D721Med (cell line): ENCODE results near the gene TGFBR3L.

Experiments
- DNase-seq: peaks from one replicate; pipeline ENCODE4 v3.0.0; 2011; ENCODE audit warnings: low spot score; ENCODE audit not compliant: insufficient read length
- FAIRE-seq: peaks from 2 replicates; lab custom pipeline; 2011; peaks lifted over from hg19 to GRCh38; lab: Jason Lieb, UNC
- TF ChIP-seq, protein P1 (sequence below): IDR thresholded peaks from 2 replicates; pipeline ENCODE4 v1.5.1; 2012; ENCODE audit warnings: mild to moderate bottlenecking, control low read depth; ENCODE audit not compliant: insufficient read depth; ENCODE audit errors: missing control alignments

Gene TGFBR3L

GRCh38 chr19:7932276-7932929, 17.8 kb downstream of the TGFBR3L start:
- TF ChIP-seq, protein P1, sequence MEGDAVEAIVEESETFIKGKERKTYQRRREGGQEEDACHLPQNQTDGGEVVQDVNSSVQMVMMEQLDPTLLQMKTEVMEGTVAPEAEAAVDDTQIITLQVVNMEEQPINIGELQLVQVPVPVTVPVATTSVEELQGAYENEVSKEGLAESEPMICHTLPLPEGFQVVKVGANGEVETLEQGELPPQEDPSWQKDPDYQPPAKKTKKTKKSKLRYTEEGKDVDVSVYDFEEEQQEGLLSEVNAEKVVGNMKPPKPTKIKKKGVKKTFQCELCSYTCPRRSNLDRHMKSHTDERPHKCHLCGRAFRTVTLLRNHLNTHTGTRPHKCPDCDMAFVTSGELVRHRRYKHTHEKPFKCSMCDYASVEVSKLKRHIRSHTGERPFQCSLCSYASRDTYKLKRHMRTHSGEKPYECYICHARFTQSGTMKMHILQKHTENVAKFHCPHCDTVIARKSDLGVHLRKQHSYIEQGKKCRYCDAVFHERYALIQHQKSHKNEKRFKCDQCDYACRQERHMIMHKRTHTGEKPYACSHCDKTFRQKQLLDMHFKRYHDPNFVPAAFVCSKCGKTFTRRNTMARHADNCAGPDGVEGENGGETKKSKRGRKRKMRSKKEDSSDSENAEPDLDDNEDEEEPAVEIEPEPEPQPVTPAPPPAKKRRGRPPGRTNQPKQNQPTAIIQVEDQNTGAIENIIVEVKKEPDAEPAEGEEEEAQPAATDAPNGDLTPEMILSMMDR = no peak
- DNase-seq (no peak), FAIRE-seq (no peak)

DNA sequence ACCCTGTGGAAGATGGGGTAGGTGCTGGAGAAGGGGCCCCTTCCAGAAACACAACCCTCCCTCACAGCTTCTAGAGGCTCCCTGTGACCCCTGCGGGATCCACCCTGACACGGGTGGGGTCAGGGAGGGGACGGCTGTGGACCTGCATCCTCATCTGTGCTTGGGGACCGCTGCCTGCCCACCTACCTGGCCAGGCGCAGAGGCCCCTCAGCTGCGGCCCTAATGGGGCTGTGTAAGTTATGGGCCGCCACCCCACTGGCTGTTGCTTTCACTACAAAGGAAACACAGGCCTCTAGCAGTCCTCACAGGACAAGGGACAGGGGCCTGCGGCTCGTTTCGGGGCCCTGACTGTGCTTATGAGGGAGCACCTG, 18.3 kb downstream of the TGFBR3L start:
- TF ChIP-seq, protein P1 = no peak
- FAIRE-seq = no peak
- DNase-seq = no peak

- DNase-seq = no peak
- TF ChIP-seq, protein P1 = peak; percentile 13
- FAIRE-seq = no peak
Measured at GRCh38 chr19:7933411-7933810, 18.8 kb downstream of the TGFBR3L start.

GRCh38 chr19:7933828-7934725, 19.4 kb downstream of the TGFBR3L start:
- no peak for FAIRE-seq
- TF ChIP-seq, protein P1 = no peak
- no peak for DNase-seq

DNA sequence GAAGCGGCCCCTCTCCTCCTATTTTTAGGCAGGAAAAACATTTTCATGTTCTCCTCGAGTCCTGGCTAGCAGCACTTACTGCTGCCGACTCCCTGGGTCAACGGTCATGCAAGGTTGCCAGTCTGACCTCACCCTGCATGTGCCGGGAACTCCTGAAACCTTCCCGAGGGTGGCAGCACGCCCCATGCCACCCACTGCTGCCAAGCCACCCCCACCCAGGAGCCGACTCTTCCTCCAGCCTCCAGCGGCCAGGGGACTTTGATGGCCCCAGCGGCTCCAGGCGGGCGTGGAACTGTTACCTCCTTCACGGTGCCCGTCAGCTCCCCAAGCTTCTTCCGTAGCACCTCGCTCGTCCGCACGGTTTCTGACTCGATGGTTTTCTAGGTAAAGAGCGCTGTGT, 20.1 kb downstream of the TGFBR3L start:
- DNase-seq = no peak

DNA sequence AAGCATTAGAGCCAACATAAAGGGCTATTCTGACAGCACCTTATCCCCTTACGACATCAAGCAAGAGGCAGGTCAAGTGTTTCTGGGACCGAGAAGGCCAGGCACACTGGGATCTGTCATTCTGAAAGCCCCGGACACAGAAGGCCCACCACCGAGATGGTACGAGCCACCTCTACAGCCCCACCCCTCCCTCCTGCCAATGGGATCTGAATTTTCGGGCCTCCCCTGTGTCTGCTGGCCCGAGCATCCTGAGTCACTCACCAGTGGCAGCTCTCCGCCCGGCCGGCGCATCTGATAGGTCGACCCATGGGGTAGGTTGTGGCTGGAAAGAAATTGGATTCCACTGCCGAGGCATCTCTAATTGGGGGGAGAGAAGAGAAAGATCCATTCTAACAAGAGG, 26.2 kb downstream of the TGFBR3L start:
- DNase-seq = no peak
- TF ChIP-seq, protein P1 = no peak
- FAIRE-seq = no peak

More for the DNA sequence above, 20.1 kb downstream of the TGFBR3L start:
- FAIRE-seq = no peak
- TF ChIP-seq, protein P1 = no peak
